ENCODE data around the gene PRR18. TPM values are rescaled to one million over a fixed set of nuclear protein-coding genes. Genes with fewer than 3 reads are reported as not detected.

PRR18 gene
- total RNA-seq (2021; ENCODE audit: unreplicated experiment) (0.23 TPM), Bru-seq, nascent RNA (percentile 15 among the genes with signal in this experiment), BruChase-seq, experiment 1, labeled RNA remaining after a 2-hour chase (percentile 34 among the genes with signal in this experiment), BruChase-seq, experiment 2, labeled RNA remaining after a 6-hour chase (percentile 22 among the genes with signal in this experiment)
- polyA plus RNA-seq (2012; ENCODE audit: insufficient read length), result 0.15 TPM
- long read RNA-seq, partial matches to known transcripts, result 0 of 2 reads
- long read RNA-seq, other reads (novel, unspliced or antisense), result 0 of 2 reads

GRCh38 chr6:166308033-166308768, at the start of gene PRR18:
Gene PRR18, minus strand, starts transcription at chr6:166308392. Its CDS starts 250 bp downstream, at chr6:166308142.
- H3K4me1 ChIP-seq (ENCODE audit: control insufficient read depth, insufficient read depth, low read length), result no peaks in the 10 kb centered on the region
- in situ Hi-C loops (cut with HindIII; ENCODE audit: low pct_unique_long_range_greater_than_20kb, low sequenced_read_pairs) (no loop called here), intact Hi-C loops (cut with micrococcal nuclease; ENCODE audit: unreplicated experiment) (no loop called here)
- peaks cover 5% of the 10 kb centered on the region for H3K27me3 ChIP-seq (ENCODE audit: control insufficient read depth, insufficient read depth, low read length)
- no peaks in the 10 kb centered on the region for H3K9me3 ChIP-seq (ENCODE audit: control insufficient read depth, insufficient read depth, low read depth, low read length)
- H3K36me3 ChIP-seq (ENCODE audit: control insufficient read depth, insufficient read depth, low read length), result no peaks in the 10 kb centered on the region
- H3K4me3 ChIP-seq (ENCODE audit: low read depth in 2 of 2, low read length in 2 of 2), result peak within 1 kb of the TSS; percentile 31 to 42
- DNase-seq (ENCODE audit: low read depth, low spot score), result no peak
- POLR2A ChIA-PET, result no interaction called here
- TF ChIP-seq, protein P1, sequence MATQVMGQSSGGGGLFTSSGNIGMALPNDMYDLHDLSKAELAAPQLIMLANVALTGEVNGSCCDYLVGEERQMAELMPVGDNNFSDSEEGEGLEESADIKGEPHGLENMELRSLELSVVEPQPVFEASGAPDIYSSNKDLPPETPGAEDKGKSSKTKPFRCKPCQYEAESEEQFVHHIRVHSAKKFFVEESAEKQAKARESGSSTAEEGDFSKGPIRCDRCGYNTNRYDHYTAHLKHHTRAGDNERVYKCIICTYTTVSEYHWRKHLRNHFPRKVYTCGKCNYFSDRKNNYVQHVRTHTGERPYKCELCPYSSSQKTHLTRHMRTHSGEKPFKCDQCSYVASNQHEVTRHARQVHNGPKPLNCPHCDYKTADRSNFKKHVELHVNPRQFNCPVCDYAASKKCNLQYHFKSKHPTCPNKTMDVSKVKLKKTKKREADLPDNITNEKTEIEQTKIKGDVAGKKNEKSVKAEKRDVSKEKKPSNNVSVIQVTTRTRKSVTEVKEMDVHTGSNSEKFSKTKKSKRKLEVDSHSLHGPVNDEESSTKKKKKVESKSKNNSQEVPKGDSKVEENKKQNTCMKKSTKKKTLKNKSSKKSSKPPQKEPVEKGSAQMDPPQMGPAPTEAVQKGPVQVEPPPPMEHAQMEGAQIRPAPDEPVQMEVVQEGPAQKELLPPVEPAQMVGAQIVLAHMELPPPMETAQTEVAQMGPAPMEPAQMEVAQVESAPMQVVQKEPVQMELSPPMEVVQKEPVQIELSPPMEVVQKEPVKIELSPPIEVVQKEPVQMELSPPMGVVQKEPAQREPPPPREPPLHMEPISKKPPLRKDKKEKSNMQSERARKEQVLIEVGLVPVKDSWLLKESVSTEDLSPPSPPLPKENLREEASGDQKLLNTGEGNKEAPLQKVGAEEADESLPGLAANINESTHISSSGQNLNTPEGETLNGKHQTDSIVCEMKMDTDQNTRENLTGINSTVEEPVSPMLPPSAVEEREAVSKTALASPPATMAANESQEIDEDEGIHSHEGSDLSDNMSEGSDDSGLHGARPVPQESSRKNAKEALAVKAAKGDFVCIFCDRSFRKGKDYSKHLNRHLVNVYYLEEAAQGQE (IDR thresholded peaks at IDR 0.05; ENCODE audit: insufficient read depth in 1 of 2, low read depth in 2 of 2, low read length in 1 of 2), result no peak
- TF ChIP-seq POLR2AphosphoS5 (IDR thresholded peaks at IDR 0.05; ENCODE audit: low read depth, low read length), result no peak
- TF ChIP-seq TCF7L2 (IDR thresholded peaks at IDR 0.05; ENCODE audit: low read depth, low read length), result no peak
- TF ChIP-seq CTCF (IDR thresholded peaks at IDR 0.05), result no peak
- H3K27ac ChIP-seq (ENCODE audit: low read length), result no peak within 1 kb of the TSS
- peak; percentile 67 for ATAC-seq
- CTCF ChIA-PET, result no interaction called here
- no TSS peak for BruUV-seq (replicated peaks)

DNA sequence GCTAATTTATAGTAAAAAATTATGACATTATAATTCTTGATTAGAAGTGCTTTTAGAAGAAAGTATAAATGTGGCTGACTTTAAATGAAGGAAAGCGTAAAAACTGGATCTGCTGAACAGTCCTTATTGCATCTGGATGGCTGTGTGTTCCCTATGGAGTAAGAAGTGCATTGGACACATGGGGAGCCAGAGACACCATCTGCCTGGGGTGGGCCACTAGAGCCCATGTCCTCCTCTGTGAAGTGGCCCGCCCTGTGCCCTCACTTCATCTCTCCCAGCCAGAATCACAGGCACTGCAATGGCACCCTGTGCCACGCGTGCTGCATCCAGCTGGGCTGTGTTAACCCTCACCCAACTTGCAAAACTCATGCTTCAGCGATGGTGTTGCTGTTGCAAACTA, 47.4 kb upstream of the PRR18 start:
- TF ChIP-seq TCF7L2 (IDR thresholded peaks at IDR 0.05; ENCODE audit: low read depth, low read length) (no peak), POLR2AphosphoS5 (IDR thresholded peaks at IDR 0.05; ENCODE audit: low read depth, low read length) (no peak), SIN3A (IDR thresholded peaks at IDR 0.05; ENCODE audit: borderline replicate concordance, insufficient read depth, low read depth, low read length) (no peak), CTCF (IDR thresholded peaks at IDR 0.05) (no peak)
- TF ChIP-seq, protein P1 (IDR thresholded peaks at IDR 0.05; ENCODE audit: insufficient read depth in 1 of 2, low read depth in 2 of 2, low read length in 1 of 2), result no peak
- Histone ChIP-seq H3K4me3 (ENCODE audit: low read depth in 2 of 2, low read length in 2 of 2) (no peak overlapping the region), H3K27me3 (ENCODE audit: control insufficient read depth, insufficient read depth, low read length) (peaks cover 8% of the 10 kb centered on the region; the same call in 1 of the 2 replicates), H3K27ac (ENCODE audit: low read length) (no peak overlapping the region), H3K4me1 (ENCODE audit: control insufficient read depth, insufficient read depth, low read length) (no peaks in the 10 kb centered on the region), H3K9me3 (ENCODE audit: control insufficient read depth, insufficient read depth, low read depth, low read length) (no peaks in the 10 kb centered on the region), H3K36me3 (ENCODE audit: control insufficient read depth, insufficient read depth, low read length) (no peaks in the 10 kb centered on the region)
- ChIA-PET POLR2A (no interaction called here), CTCF (no interaction called here)
- intact Hi-C loops (cut with micrococcal nuclease; ENCODE audit: unreplicated experiment), result no loop called here
- in situ Hi-C loops (cut with HindIII; ENCODE audit: low pct_unique_long_range_greater_than_20kb, low sequenced_read_pairs), result no loop called here
- ATAC-seq (no peak), DNase-seq (ENCODE audit: low read depth, low spot score) (no peak)
- no TSS peak for BruUV-seq (replicated peaks)
